ENCODE results near the gene PAXX.

Gene PAXX

GRCh38 chr9:137006116-137007003 is 14.1 kb downstream of the PAXX start:
- Mint-ChIP-seq H3K27me3 (ENCODE audit: low read depth) (peaks cover 2% of the 10 kb centered on the region), H3K27ac (no peak overlapping the region), H3K36me3 (ENCODE audit: low read depth) (no peaks in the 10 kb centered on the region), H3K4me1 (ENCODE audit: low read depth) (no peaks in the 10 kb centered on the region), H3K9me3 (no peaks in the 10 kb centered on the region), H3K4me3 (no peak overlapping the region)
- no peak for DNase-seq (ENCODE audit: low spot score)

- H3K4me1 Mint-ChIP-seq (ENCODE audit: low read depth): no peaks in the 10 kb centered on the region
- no peak overlapping the region for H3K27ac Mint-ChIP-seq
- no peaks in the 10 kb centered on the region for H3K9me3 Mint-ChIP-seq
- H3K36me3 Mint-ChIP-seq (ENCODE audit: low read depth): no peaks in the 10 kb centered on the region
- H3K4me3 Mint-ChIP-seq: no peak overlapping the region
- DNase-seq (ENCODE audit: low spot score): no peak
- no peaks in the 10 kb centered on the region for H3K27me3 Mint-ChIP-seq (ENCODE audit: low read depth)
Measured at GRCh38 chr9:137007108-137007815, 15.0 kb downstream of the PAXX start.

DNA sequence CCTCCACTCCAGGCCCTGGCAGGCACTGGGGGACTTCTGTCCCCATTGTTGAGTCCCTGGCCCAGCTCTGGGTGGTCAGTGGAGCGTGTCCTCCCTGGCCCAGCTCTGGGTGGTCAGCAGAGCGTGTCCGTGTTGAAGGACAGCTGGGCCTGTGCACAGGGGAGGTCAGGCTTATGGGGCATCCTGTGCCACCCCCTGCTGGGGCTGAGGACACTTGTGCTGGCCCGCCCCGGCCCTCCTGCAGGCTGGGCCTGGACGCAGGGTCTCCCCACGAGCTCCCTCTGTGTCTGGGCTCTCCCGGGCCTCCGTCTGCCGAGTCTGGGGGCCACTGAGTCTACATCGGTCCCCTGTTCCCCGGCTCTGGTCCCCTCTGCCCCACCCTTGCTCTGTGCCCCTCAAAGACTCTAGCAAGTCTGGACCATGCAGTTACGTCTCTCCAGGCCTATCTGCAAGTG is 15.6 kb downstream of the PAXX start:
- no peaks in the 10 kb centered on the region for H3K36me3 Mint-ChIP-seq (ENCODE audit: low read depth)
- H3K4me1 Mint-ChIP-seq (ENCODE audit: low read depth): no peaks in the 10 kb centered on the region
- no peaks in the 10 kb centered on the region for H3K9me3 Mint-ChIP-seq
- no peak overlapping the region for H3K4me3 Mint-ChIP-seq
- DNase-seq (ENCODE audit: low spot score): no peak
- no peak overlapping the region for H3K27ac Mint-ChIP-seq
- H3K27me3 Mint-ChIP-seq (ENCODE audit: low read depth): no peaks in the 10 kb centered on the region

DNA sequence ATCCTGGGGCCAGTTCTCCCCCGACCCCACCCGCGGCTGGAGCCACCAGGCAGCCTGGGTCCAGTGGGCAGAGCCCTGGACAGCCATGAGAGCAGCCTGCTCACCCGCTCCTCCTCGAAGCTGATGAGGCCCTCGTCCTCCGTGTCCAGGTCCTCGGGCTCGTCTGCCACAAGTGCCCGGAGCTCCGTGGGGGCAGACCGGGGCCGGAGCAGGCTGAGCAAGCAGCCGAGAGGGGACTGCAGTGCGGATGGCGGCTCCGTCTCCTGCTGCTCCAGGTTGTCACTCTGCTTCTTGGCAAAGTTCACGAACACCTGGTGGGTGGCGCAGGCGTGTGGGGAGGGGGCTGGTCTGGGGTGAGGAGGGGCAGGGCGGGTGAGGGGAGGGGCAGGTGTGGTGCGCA is 16.1 kb downstream of the PAXX start:
- no peaks in the 10 kb centered on the region for H3K4me1 Mint-ChIP-seq (ENCODE audit: low read depth)
- no peak overlapping the region for H3K4me3 Mint-ChIP-seq
- DNase-seq (ENCODE audit: low spot score): no peak
- no peaks in the 10 kb centered on the region for H3K27me3 Mint-ChIP-seq (ENCODE audit: low read depth)
- no peaks in the 10 kb centered on the region for H3K36me3 Mint-ChIP-seq (ENCODE audit: low read depth)
- no peaks in the 10 kb centered on the region for H3K9me3 Mint-ChIP-seq
- no peak overlapping the region for H3K27ac Mint-ChIP-seq

DNA sequence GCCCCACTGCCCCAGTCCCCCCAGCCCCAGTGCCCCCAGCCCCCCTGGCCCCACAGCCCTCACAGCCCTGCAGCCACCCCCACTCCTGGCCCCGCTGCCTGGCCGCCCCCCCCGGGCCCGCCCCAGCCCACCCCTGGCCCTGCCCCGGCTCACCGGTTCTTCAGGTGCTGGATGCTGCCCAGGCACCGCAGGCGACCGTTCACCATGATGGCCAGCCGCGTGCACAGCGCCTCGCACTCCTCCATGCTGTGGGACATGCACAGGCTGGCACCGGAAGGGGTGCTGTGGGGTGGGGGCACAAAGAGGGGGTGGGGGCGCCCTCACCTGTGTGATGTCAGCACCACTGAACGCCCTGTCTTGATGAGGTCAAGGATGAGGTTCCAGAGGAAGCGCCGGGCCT is 17.0 kb downstream of the PAXX start:
- no peaks in the 10 kb centered on the region for H3K9me3 Mint-ChIP-seq
- no peaks in the 10 kb centered on the region for H3K36me3 Mint-ChIP-seq (ENCODE audit: low read depth)
- DNase-seq (ENCODE audit: low spot score): no peak
- H3K4me3 Mint-ChIP-seq: no peak overlapping the region
- H3K27ac Mint-ChIP-seq: no peak overlapping the region
- no peaks in the 10 kb centered on the region for H3K4me1 Mint-ChIP-seq (ENCODE audit: low read depth)
- H3K27me3 Mint-ChIP-seq (ENCODE audit: low read depth): no peaks in the 10 kb centered on the region

DNA sequence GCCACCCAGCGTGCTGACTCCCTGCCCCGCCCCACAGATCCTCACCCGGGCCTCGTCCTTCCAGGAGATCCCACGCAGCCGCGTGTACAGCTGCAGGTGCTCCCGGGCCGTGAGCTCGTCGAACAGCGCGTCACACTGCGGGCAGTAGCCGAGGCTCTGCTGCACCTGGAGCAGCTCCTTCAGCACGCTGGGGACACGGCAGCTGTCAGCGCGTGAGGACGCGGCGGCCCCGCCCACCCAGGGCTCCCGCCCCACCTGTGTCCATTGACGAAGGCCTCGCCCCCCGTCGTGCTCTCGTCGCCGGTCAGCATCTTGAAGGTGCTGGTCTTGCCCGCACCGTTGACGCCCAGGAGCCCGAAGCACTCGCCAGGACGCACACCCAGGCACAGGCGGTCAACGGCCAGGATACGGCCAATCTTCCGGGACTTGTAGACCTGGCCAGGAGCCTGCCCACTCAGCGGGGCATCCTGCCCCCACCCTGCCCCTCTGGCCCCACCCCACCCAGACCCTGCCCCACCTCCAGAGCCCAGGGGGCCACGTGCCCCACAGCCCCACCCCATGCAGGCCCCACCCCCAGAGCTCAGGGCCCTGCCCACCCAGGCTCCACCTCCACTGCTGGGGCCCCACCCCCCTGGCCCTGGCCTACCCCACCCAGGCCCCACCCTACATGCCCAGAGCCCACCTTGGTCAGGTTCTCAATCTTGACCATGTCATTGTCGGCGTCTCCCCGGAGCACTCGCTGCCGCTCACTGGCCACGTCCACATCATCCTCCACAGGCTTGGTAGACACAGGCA is 17.9 kb downstream of the PAXX start:
- Mint-ChIP-seq H3K9me3 (no peaks in the 10 kb centered on the region), H3K4me1 (ENCODE audit: low read depth) (no peaks in the 10 kb centered on the region), H3K27ac (no peak overlapping the region), H3K4me3 (no peak overlapping the region), H3K36me3 (ENCODE audit: low read depth) (no peaks in the 10 kb centered on the region), H3K27me3 (ENCODE audit: low read depth) (no peaks in the 10 kb centered on the region)
- DNase-seq (ENCODE audit: low spot score): no peak

DNA sequence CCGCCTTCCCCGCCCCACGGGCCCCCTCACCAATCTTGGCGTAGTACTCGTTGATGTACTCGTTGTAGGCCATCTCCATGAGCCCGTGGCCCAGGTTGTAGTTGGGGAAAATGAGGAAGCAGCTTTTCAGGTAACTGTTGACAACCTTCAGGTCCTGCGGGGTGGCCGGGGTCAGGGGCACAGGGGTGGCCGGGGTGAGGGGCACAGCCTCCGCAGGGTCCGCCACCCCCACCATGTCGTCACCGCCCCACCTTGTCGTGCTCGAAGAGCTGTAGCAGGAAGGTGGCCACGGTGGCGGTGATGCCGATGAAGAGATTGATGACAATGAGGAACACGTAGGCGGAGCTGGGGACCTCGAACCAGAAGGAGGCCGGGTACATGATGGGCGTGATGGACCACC is 18.9 kb downstream of the PAXX start:
- no peaks in the 10 kb centered on the region for H3K4me1 Mint-ChIP-seq (ENCODE audit: low read depth)
- no peaks in the 10 kb centered on the region for H3K9me3 Mint-ChIP-seq
- H3K27ac Mint-ChIP-seq: no peak overlapping the region
- no peaks in the 10 kb centered on the region for H3K27me3 Mint-ChIP-seq (ENCODE audit: low read depth)
- no peaks in the 10 kb centered on the region for H3K36me3 Mint-ChIP-seq (ENCODE audit: low read depth)
- no peak overlapping the region for H3K4me3 Mint-ChIP-seq
- no peak for DNase-seq (ENCODE audit: low spot score)

- Mint-ChIP-seq H3K4me3 (no peak overlapping the region), H3K36me3 (ENCODE audit: low read depth) (no peaks in the 10 kb centered on the region), H3K9me3 (no peaks in the 10 kb centered on the region), H3K4me1 (ENCODE audit: low read depth) (no peaks in the 10 kb centered on the region), H3K27ac (no peak overlapping the region), H3K27me3 (ENCODE audit: low read depth) (no peaks in the 10 kb centered on the region)
- no peak for DNase-seq (ENCODE audit: low spot score)
Measured at GRCh38 chr9:137011907-137012675, 19.9 kb downstream of the PAXX start.

DNA sequence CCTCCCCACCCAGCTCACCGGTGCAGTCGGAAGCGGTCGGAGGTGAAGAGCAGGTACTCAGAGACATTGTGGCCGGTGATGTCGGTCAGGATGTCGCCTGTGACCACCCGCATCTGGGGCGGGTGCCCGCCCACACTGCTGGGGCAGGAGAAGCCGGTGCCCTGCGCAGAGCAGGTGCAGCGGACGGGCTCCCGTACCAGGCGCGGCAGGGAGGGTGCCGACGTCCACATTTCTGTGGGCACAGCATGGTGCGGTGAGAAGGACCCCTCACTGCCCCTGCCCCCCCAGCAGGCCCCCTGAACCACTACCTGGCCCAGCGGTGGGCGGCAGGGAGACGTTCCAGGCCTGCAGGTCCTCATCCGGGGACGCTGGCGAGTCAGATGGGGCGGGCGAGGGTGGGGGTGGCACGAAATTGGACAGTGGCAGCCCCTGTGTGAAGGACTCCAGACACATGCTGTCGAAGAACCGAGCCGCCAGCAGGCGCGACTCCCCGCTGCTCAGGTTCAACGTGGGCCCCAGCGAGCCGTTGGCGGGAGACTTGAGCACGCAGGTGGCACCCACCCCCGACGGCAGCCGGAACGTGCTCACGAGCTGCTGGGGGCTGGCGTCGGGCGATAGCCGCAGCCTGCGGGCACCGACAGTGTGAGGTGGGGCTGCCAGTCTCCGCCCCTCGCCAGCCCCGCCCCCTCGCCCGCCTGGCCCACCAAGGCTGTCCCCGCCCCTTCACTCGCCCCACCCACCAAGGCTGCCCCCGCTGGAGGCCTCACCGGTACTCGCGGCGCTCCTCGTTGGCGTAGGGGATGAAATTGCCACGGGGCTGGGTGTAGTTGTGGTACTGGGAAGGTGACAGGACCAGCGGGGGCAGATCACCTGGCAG is 20.7 kb downstream of the PAXX start:
- H3K9me3 Mint-ChIP-seq: no peaks in the 10 kb centered on the region
- H3K36me3 Mint-ChIP-seq (ENCODE audit: low read depth): no peaks in the 10 kb centered on the region

DNA sequence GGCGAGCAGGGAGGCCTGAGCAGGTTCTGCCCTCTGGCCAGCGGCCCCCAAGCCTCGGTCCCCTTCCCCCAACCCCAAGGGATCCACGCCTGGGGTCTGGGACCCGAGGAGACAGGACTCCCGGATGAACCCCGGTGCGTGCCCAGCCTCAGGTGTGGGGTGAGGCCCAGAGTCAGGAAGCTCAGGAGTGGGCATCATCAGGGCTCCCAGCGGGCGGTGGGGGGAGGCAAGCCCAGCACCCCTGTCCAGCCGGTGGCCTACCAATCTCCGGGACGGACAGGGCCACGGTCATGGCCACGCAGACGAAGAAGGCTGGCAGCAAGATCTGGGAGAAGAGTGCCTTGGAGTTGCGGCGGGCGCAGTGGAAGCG is 21.3 kb downstream of the PAXX start:
- no peak overlapping the region for H3K27ac Mint-ChIP-seq
- no peaks in the 10 kb centered on the region for H3K36me3 Mint-ChIP-seq (ENCODE audit: low read depth)
- H3K4me3 Mint-ChIP-seq: no peak overlapping the region
- DNase-seq (ENCODE audit: low spot score): no peak
- no peaks in the 10 kb centered on the region for H3K4me1 Mint-ChIP-seq (ENCODE audit: low read depth)
- no peaks in the 10 kb centered on the region for H3K27me3 Mint-ChIP-seq (ENCODE audit: low read depth)
- H3K9me3 Mint-ChIP-seq: no peaks in the 10 kb centered on the region

More for the DNA sequence above, 20.7 kb downstream of the PAXX start:
- Mint-ChIP-seq H3K4me3 (no peak overlapping the region), H3K27me3 (ENCODE audit: low read depth) (no peaks in the 10 kb centered on the region), H3K27ac (no peak overlapping the region), H3K4me1 (ENCODE audit: low read depth) (no peaks in the 10 kb centered on the region)
- DNase-seq (ENCODE audit: low spot score): no peak

- DNase-seq (ENCODE audit: low spot score): no peak
- no peak overlapping the region for H3K27ac Mint-ChIP-seq
- no peaks in the 10 kb centered on the region for H3K27me3 Mint-ChIP-seq (ENCODE audit: low read depth)
- H3K4me1 Mint-ChIP-seq (ENCODE audit: low read depth): no peaks in the 10 kb centered on the region
- no peaks in the 10 kb centered on the region for H3K9me3 Mint-ChIP-seq
- H3K36me3 Mint-ChIP-seq (ENCODE audit: low read depth): no peaks in the 10 kb centered on the region
- H3K4me3 Mint-ChIP-seq: no peak overlapping the region
Measured at GRCh38 chr9:137014166-137014565, 21.9 kb downstream of the PAXX start.

DNA sequence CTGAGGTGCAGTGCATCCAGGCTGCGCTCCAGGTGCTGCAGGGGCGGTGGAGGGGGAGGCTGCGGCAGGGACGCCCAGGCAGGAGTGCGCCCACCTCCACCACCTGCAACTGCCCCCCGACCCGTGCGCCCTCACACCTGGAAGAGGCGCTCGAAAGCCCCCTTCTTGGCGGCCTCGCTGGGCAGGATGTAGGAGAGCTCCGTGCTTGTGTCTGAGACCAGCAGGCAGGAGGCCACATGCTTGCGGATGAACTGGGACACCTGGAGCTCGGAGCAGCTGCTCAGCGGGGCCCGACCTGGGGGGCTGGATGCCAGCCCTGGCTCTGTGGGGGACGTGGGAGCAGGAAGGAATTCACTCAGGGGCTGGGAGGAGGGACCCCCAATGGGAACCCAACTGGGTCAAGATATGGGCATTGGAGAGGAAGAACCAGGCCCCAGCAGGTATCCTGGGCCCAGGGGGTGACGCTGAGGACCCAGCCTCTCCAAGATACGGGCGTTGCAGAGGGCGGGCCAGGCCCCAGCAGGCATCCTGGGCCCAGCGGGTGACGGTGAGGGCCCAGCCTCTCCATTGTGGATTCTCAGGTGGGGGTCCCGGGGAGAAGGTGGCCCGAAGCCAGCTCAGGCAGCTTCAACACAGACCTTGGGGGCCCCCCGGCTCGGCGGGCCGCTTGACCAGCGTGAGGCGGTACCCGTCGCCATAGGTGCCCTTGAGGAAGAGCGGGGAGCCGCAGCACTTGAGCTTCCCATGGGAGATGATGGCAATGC is 22.7 kb downstream of the PAXX start:
- H3K36me3 Mint-ChIP-seq (ENCODE audit: low read depth): no peaks in the 10 kb centered on the region
- no peaks in the 10 kb centered on the region for H3K9me3 Mint-ChIP-seq
- H3K4me3 Mint-ChIP-seq: no peak overlapping the region
- H3K4me1 Mint-ChIP-seq (ENCODE audit: low read depth): no peaks in the 10 kb centered on the region
- H3K27me3 Mint-ChIP-seq (ENCODE audit: low read depth): no peaks in the 10 kb centered on the region
- no peak for DNase-seq (ENCODE audit: low spot score)
- no peak overlapping the region for H3K27ac Mint-ChIP-seq
